ENCODE results near the gene NPPB. TPM values are rescaled to one million over a fixed set of nuclear protein-coding genes. Genes with fewer than 3 reads are reported as not detected.
A peak's percentile ranks its signal among the peaks of the same experiment; 100 is the strongest.

Gene NPPB
- total and polyA plus RNA-seq, 9 of the 15 experiments (the other 6 are each of a cell fraction or from before 2014, with no cell fraction given): not detected

- TF ChIP-seq MLLT1 (IDR thresholded peaks at IDR 0.05) (peak in 1 of 2 experiments; percentile 89; a peak in 2 of 4 replicates), CBX8 (IDR thresholded peaks at IDR 0.05; ENCODE audit: borderline replicate concordance, extremely low read depth, low read depth, low read length, poor library complexity, severe bottlenecking) (no peak), ZNF121 (CRISPR knock-in tag; conservative IDR thresholded peaks at IDR 0.05) (no peak), SRF (CRISPR knock-in tag; IDR thresholded peaks at IDR 0.05) (no peak), THAP12 (CRISPR knock-in tag; IDR thresholded peaks at IDR 0.05) (0 out of 2 replicates have a peak, but pooled peaks have one; percentile 6), ZBTB17 (CRISPR knock-in tag; IDR thresholded peaks at IDR 0.05) (0 out of 2 replicates have a peak, but pooled peaks have one; percentile 63), POLR2AphosphoS2 (IDR thresholded peaks at IDR 0.05; ENCODE audit: low read length) (peak; percentile 65; the same call in 1 of the 2 replicates), GABPB1 (CRISPR knock-in tag; IDR thresholded peaks at IDR 0.05) (peak; percentile 55; the same call in 1 of the 2 replicates), MXI1 (IDR thresholded peaks at IDR 0.05; ENCODE audit: low read depth, low read length) (no peak), ARNT (IDR thresholded peaks at IDR 0.05) (peak in 1 of 2 experiments; percentile 40; a peak in 1 of 4 replicates), CBFA2T2 (conservative IDR thresholded peaks at IDR 0.05) (no peak), TCF7L2 (IDR thresholded peaks at IDR 0.05; ENCODE audit: low read depth, low read length) (no peak), TEAD4 (IDR thresholded peaks at IDR 0.05; ENCODE audit: low read length) (0 out of 2 replicates have a peak, but pooled peaks have one; percentile 10), TEAD4 (CRISPR knock-in tag; IDR thresholded peaks at IDR 0.05; ENCODE audit: borderline replicate concordance) (no peak), POLR2B (IDR thresholded peaks at IDR 0.05; ENCODE audit: low read depth, partially characterized antibody) (peak; percentile 33), PHF21A (IDR thresholded peaks at IDR 0.05; ENCODE audit: borderline replicate concordance, low read depth) (no peak), ZNF592 (IDR thresholded peaks at IDR 0.05) (peak; percentile 68; the same call in 1 of the 2 replicates), YY1 (IDR thresholded peaks at IDR 0.05; ENCODE audit: borderline replicate concordance in 1 of 3, control insufficient read depth in 1 of 3, extremely low read depth in 1 of 3, insufficient read depth in 3 of 3, insufficient read length in 1 of 3, insufficient replicate concordance in 2 of 3, low read depth in 1 of 3, low read length in 2 of 3) (peak in 1 of 3 experiments; percentile 22)
Measured at GRCh38 chr1:11838349-11839272, 20.1 kb downstream of the NPPB start (continued).

Data from K562 (cell line).